ENCODE measurements around the gene NCAM1.

DNA sequence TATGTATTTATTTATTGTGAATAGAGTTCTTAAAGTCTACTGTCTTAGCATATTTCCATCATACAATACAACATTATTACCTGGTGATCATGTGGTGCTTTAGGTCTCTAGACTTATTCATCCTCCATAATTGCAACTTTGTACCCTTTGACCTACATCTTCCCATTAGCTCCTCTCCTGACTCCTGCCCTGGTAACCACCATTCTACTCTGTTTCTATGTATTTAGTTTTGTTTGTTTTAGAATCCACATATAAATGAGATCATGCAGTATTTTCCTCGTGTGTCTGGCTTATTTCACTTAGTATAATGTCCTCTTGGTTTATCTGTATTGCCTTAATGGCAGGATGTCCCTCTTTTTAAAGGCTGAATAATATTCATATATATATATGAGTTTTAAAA, 22.7 kb downstream of the NCAM1 start:
- no peak for TF ChIP-seq EP300 (IDR thresholded peaks at IDR 0.05; ENCODE audit: borderline replicate concordance)
- TF ChIP-seq CEBPB (IDR thresholded peaks at IDR 0.05) = no peak
- no peak for TF ChIP-seq EGR1 (IDR thresholded peaks at IDR 0.05)
- TF ChIP-seq, protein P1, sequence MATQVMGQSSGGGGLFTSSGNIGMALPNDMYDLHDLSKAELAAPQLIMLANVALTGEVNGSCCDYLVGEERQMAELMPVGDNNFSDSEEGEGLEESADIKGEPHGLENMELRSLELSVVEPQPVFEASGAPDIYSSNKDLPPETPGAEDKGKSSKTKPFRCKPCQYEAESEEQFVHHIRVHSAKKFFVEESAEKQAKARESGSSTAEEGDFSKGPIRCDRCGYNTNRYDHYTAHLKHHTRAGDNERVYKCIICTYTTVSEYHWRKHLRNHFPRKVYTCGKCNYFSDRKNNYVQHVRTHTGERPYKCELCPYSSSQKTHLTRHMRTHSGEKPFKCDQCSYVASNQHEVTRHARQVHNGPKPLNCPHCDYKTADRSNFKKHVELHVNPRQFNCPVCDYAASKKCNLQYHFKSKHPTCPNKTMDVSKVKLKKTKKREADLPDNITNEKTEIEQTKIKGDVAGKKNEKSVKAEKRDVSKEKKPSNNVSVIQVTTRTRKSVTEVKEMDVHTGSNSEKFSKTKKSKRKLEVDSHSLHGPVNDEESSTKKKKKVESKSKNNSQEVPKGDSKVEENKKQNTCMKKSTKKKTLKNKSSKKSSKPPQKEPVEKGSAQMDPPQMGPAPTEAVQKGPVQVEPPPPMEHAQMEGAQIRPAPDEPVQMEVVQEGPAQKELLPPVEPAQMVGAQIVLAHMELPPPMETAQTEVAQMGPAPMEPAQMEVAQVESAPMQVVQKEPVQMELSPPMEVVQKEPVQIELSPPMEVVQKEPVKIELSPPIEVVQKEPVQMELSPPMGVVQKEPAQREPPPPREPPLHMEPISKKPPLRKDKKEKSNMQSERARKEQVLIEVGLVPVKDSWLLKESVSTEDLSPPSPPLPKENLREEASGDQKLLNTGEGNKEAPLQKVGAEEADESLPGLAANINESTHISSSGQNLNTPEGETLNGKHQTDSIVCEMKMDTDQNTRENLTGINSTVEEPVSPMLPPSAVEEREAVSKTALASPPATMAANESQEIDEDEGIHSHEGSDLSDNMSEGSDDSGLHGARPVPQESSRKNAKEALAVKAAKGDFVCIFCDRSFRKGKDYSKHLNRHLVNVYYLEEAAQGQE (IDR thresholded peaks at IDR 0.05; ENCODE audit: low read depth) = no peak
- TF ChIP-seq RAD21 (IDR thresholded peaks at IDR 0.05; ENCODE audit: low read depth) = no peak
- no peak for TF ChIP-seq TAF1 (IDR thresholded peaks at IDR 0.05; ENCODE audit: low read depth)

All from Ishikawa (cell line).